Glomerular visceral epithelial cell (primary cell): Measurements from ENCODE around the gene ZNF423.

Experiments used
- DNase-seq: peaks from one replicate; pipeline ENCODE4 v3.0.0-alpha.2; 2016; ENCODE audit errors: extremely low spot score

ZNF423 gene

GRCh38 chr16:49754495-49755312 lies 101.2 kb downstream of the ZNF423 start:
- DNase-seq: no peak

- DNase-seq: no peak
These were observed 105.4 kb downstream of the ZNF423 start for GRCh38 chr16:49750341-49751000.

GRCh38 chr16:49749816-49750215 lies 106.1 kb downstream of the ZNF423 start:
- no peak for DNase-seq

- DNase-seq: no peak
These were observed 107.6 kb downstream of the ZNF423 start for GRCh38 chr16:49748322-49748721.

- no peak for DNase-seq
These were observed 108.3 kb downstream of the ZNF423 start for GRCh38 chr16:49747654-49748053.

- DNase-seq: no peak
These were observed 109.4 kb downstream of the ZNF423 start for GRCh38 chr16:49746545-49746944.

- no peak for DNase-seq
These were observed 110.6 kb downstream of the ZNF423 start for GRCh38 chr16:49745311-49745747.

- DNase-seq: no peak
These were observed 111.4 kb downstream of the ZNF423 start for GRCh38 chr16:49744244-49745220.

GRCh38 chr16:49743658-49744057 lies 112.3 kb downstream of the ZNF423 start:
- no peak for DNase-seq

- no peak for DNase-seq
These were observed 112.8 kb downstream of the ZNF423 start for GRCh38 chr16:49743203-49743464.

GRCh38 chr16:49742428-49743202 lies 113.3 kb downstream of the ZNF423 start:
- DNase-seq: no peak

GRCh38 chr16:49740256-49740655 lies 115.7 kb downstream of the ZNF423 start:
- no peak for DNase-seq

- DNase-seq: no peak
These were observed 116.5 kb downstream of the ZNF423 start for GRCh38 chr16:49739381-49739780.

- DNase-seq: no peak
These were observed 117.1 kb downstream of the ZNF423 start for GRCh38 chr16:49738832-49739231.

GRCh38 chr16:49738001-49738400 lies 117.9 kb downstream of the ZNF423 start:
- DNase-seq: no peak

- no peak for DNase-seq
These were observed 118.4 kb downstream of the ZNF423 start for GRCh38 chr16:49737541-49737940.

- no peak for DNase-seq
These were observed 121.6 kb downstream of the ZNF423 start for GRCh38 chr16:49734331-49734730.

GRCh38 chr16:49733313-49734009 lies 122.5 kb downstream of the ZNF423 start:
- no peak for DNase-seq

GRCh38 chr16:49731911-49732310 lies 124.0 kb downstream of the ZNF423 start:
- no peak for DNase-seq

GRCh38 chr16:49730772-49731171 lies 125.1 kb downstream of the ZNF423 start:
- DNase-seq: no peak

GRCh38 chr16:49727611-49728010 lies 128.3 kb downstream of the ZNF423 start:
- DNase-seq: no peak
